ENCODE results near the gene PPP1R1C.
"Not testable (repeated sequence)": the region's sequence is repeated elsewhere in the genome, so short reads cannot be mapped to it uniquely, and the experiment has no call there.

DNA sequence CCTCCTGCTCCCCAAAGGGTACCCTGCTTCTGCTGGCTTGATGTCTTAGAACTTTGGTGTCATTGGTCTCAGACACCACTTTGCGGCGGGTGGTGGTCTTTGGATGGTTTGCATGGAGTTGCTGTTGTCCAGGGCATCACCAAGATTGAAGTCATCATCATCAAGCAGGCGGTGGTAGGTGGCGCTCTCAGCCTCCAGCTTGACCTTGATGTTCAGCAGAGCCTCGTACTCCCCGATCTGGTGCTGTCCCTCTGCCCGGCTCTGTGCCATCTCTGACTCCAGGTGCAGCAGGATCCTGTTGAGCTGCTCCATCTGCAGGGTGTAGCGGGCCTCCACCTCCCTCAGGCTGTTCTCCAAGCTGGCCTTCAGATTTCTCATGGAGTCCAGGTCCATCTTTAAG is 24.5 kb upstream of the PPP1R1C start:
- TF ChIP-seq EZH2phosphoT487 (conservative IDR thresholded peaks at IDR 0.05; ENCODE audit: low read length) = not testable (repeated sequence)
- TF ChIP-seq, protein P1, sequence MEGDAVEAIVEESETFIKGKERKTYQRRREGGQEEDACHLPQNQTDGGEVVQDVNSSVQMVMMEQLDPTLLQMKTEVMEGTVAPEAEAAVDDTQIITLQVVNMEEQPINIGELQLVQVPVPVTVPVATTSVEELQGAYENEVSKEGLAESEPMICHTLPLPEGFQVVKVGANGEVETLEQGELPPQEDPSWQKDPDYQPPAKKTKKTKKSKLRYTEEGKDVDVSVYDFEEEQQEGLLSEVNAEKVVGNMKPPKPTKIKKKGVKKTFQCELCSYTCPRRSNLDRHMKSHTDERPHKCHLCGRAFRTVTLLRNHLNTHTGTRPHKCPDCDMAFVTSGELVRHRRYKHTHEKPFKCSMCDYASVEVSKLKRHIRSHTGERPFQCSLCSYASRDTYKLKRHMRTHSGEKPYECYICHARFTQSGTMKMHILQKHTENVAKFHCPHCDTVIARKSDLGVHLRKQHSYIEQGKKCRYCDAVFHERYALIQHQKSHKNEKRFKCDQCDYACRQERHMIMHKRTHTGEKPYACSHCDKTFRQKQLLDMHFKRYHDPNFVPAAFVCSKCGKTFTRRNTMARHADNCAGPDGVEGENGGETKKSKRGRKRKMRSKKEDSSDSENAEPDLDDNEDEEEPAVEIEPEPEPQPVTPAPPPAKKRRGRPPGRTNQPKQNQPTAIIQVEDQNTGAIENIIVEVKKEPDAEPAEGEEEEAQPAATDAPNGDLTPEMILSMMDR (IDR thresholded peaks at IDR 0.05; ENCODE audit: insufficient read depth, low read length, poor library complexity, severe bottlenecking) = not testable (repeated sequence)
